CD4-positive, alpha-beta T cell treated with Interleukin-12 subunit alpha and Interleukin-12 subunit beta, for 1 hour (primary cell): ENCODE results near the gene ZFP64.
"Not testable (repeated sequence)": the region's sequence is repeated elsewhere in the genome, so short reads cannot be mapped to it uniquely, and the experiment has no call there.

Experiments used
- DNase-seq: peaks from one replicate; pipeline ENCODE4 v3.0.0-alpha.2; 2020

The ZFP64 gene

GRCh38 chr20:52191132-52191915, at the start of gene ZFP64:
TSS of gene ZFP64 (minus strand) at chr20:52191779. CDS start at chr20:52191636, 143 bp downstream.
- peak; percentile 71 for DNase-seq

- DNase-seq, result no peak
These were observed 49.2 kb upstream of the ZFP64 start for GRCh38 chr20:52240802-52241201.

GRCh38 chr20:52239102-52239501, 47.5 kb upstream of the ZFP64 start:
- no peak for DNase-seq

GRCh38 chr20:52236292-52236691, 44.7 kb upstream of the ZFP64 start:
- no peak for DNase-seq

- no peak for DNase-seq
These were observed 43.5 kb upstream of the ZFP64 start for GRCh38 chr20:52235129-52235528.

GRCh38 chr20:52234302-52235045, 42.9 kb upstream of the ZFP64 start:
- no peak for DNase-seq

- DNase-seq, result no peak
These were observed 39.7 kb upstream of the ZFP64 start for GRCh38 chr20:52231230-52231746.

GRCh38 chr20:52230409-52230808, 38.8 kb upstream of the ZFP64 start:
- no peak for DNase-seq

- not testable (repeated sequence) for DNase-seq
These were observed 37.8 kb upstream of the ZFP64 start for GRCh38 chr20:52229346-52229745.

- no peak for DNase-seq
These were observed 34.8 kb upstream of the ZFP64 start for GRCh38 chr20:52226370-52226769.

GRCh38 chr20:52224920-52225319, 33.3 kb upstream of the ZFP64 start:
- no peak for DNase-seq

GRCh38 chr20:52221362-52221761, 29.8 kb upstream of the ZFP64 start:
- not testable (repeated sequence) for DNase-seq

- DNase-seq, result not testable (repeated sequence)
These were observed 29.3 kb upstream of the ZFP64 start for GRCh38 chr20:52220891-52221290.

GRCh38 chr20:52219441-52219840, 27.9 kb upstream of the ZFP64 start:
- DNase-seq, result no peak

GRCh38 chr20:52217689-52218395, 26.3 kb upstream of the ZFP64 start:
- DNase-seq, result no peak

- no peak for DNase-seq
These were observed 22.4 kb upstream of the ZFP64 start for GRCh38 chr20:52213995-52214394.

- DNase-seq, result no peak
These were observed 21.4 kb upstream of the ZFP64 start for GRCh38 chr20:52212943-52213342.

- no peak for DNase-seq
These were observed 18.7 kb upstream of the ZFP64 start for GRCh38 chr20:52210037-52210990.

GRCh38 chr20:52209154-52209571, 17.6 kb upstream of the ZFP64 start:
- DNase-seq, result no peak

- no peak for DNase-seq
These were observed 15.6 kb upstream of the ZFP64 start for GRCh38 chr20:52207020-52207810.

- no peak for DNase-seq
These were observed 12.6 kb upstream of the ZFP64 start for GRCh38 chr20:52204136-52204535.
